ENCODE data around the gene CELF5.

GRCh38 chr19:3236272-3236671 is 11.8 kb downstream of the CELF5 start:
- TF ChIP-seq CTCF (IDR thresholded peaks at IDR 0.05) (no peak), POLR2AphosphoS5 (IDR thresholded peaks at IDR 0.05) (no peak), POLR2A (IDR thresholded peaks at IDR 0.05) (no peak), EP300 (IDR thresholded peaks at IDR 0.05) (no peak)

All from sigmoid colon (tissue), 4 donors.